Esophagus muscularis mucosa (tissue), 4 donors: ENCODE results near the gene XYLT1. TPM values are rescaled to one million over a fixed set of nuclear protein-coding genes. Genes with fewer than 3 reads are reported as not detected.

Experiments
- DNase-seq: peaks from one replicate; pipeline ENCODE4 v3.0.0-alpha.2; 2017; ENCODE audit errors: extremely low spot score
- H3K27ac ChIP-seq, 4 donors: fragments of 200-600 bp; sonication (generic); replicated peaks in 1 of 4; 1 replicate in 3 of 4; 2 replicates in 1 of 4; pipeline ENCODE4 v1.5.1; 2016 to 2019; ENCODE audit warnings: mild to moderate bottlenecking in 1 of 4
- H3K27me3 ChIP-seq, 4 donors: fragments of 200-600 bp; sonication (generic); one replicate each; pipeline versions ENCODE4 v1.5.1 to v1.6.0; 2016 to 2019
- H3K36me3 ChIP-seq, 4 donors: fragments of 200-600 bp; sonication (generic); one replicate each; pipeline ENCODE4 v1.5.1; 2016 to 2019
- H3K4me1 ChIP-seq, 4 donors: fragments of 200-600 bp; sonication (generic); one replicate each; pipeline ENCODE4 v1.5.1; 2016 to 2019
- H3K4me3 ChIP-seq, 4 donors: fragments of 200-600 bp; sonication (generic); 1 replicate in 2 of 4; 2 replicates in 2 of 4; pipeline ENCODE4 v1.5.1; 2016 to 2019; ENCODE audit warnings: mild to moderate bottlenecking in 4 of 4, moderate library complexity in 1 of 4
- H3K9me3 ChIP-seq, 4 donors: fragments of 200-600 bp; sonication (generic); 1 replicate in 3 of 4; 2 replicates in 1 of 4; pipeline ENCODE4 v1.5.1; 2016 to 2019
- CTCF ChIP-seq, 3 experiments: fragments of 200-600 bp in 2 of 3; fragments of 450-650 bp in 1 of 3; sonication (generic) in 2 of 3; IDR thresholded peaks; one replicate each; pipeline ENCODE4 v1.5.1; 2017 to 2019; ENCODE audit warnings: antibody characterized with exemption in 3 of 3, mild to moderate bottlenecking in 2 of 3, moderate library complexity in 1 of 3
- EP300 ChIP-seq: sonication (generic); formaldehyde crosslinking; IDR thresholded peaks from one replicate; pipeline ENCODE4 v1.6.1; 2017; ENCODE audit warnings: antibody characterized with exemption
- POLR2A ChIP-seq: fragments of 450-650 bp; IDR thresholded peaks from one replicate; pipeline ENCODE4 v1.6.1; 2017; ENCODE audit warnings: antibody characterized with exemption, moderate library complexity, mild to moderate bottlenecking, low read depth
- POLR2AphosphoS5 ChIP-seq, 2 donors: sonication (generic); formaldehyde crosslinking; IDR thresholded peaks; one replicate each; pipeline ENCODE4 v1.6.1; 2017; ENCODE audit warnings: antibody characterized with exemption in 2 of 2
- WGBS: methylation state at CpG from one replicate; pipeline ENCODE4 v1.1.5; 2018; 5-methylcytosine and 5-hydroxymethylcytosine counted together
- intact Hi-C: fragments of 100-400 bp; cut with DNase I; formaldehyde crosslinking; loops from one replicate; pipeline ENCODE4 v1.15.1; 2023
- total RNA-seq, 4 donors: library from RNA; depleted of rRNA; stranded (reverse); fragments of >200 nt; gene quantifications; one replicate each; pipeline versions ENCODE4 v1.1.0 to v1.2.1, GENCODE V29; 2016

XYLT1 gene
- total RNA-seq, 4 donors from 2014 or later, result 25.2 to 57.1 (median 33.5) TPM

GRCh38 chr16:17241264-17241835 lies 229.4 kb downstream of the XYLT1 start:
- TF ChIP-seq EP300 (no peak), CTCF (IDR thresholded peaks at IDR 0.05) (no peak), POLR2A (no peak), POLR2AphosphoS5 (IDR thresholded peaks at IDR 0.05) (no peak)
- no peak overlapping the region for H3K27ac ChIP-seq
- H3K36me3 ChIP-seq, result no peaks in the 10 kb centered on the region
- no peak overlapping the region for H3K4me3 ChIP-seq
- intact Hi-C loops, result no loop called here
- H3K9me3 ChIP-seq, result no peaks in the 10 kb centered on the region
- WGBS, result 92% methylated on average over 8 of the region's 8 CpGs
- H3K4me1 ChIP-seq, result no peaks in the 10 kb centered on the region
- no peaks in the 10 kb centered on the region for H3K27me3 ChIP-seq
- DNase-seq, result no peak

GRCh38 chr16:17238285-17239028 lies 232.3 kb downstream of the XYLT1 start:
- no peak overlapping the region for H3K27ac ChIP-seq
- H3K9me3 ChIP-seq, result no peaks in the 10 kb centered on the region
- no peaks in the 10 kb centered on the region for H3K27me3 ChIP-seq
- no peak for TF ChIP-seq POLR2A
- H3K4me3 ChIP-seq, result no peak overlapping the region
- no peaks in the 10 kb centered on the region for H3K4me1 ChIP-seq
- 89% methylated on average over 8 of the region's 8 CpGs for WGBS
- DNase-seq, result no peak
- no peaks in the 10 kb centered on the region for H3K36me3 ChIP-seq
- intact Hi-C loops, result no loop called here

GRCh38 chr16:17237350-17237944 lies 233.3 kb downstream of the XYLT1 start:
- no peak overlapping the region for H3K4me3 ChIP-seq
- 85% methylated on average over 6 of the region's 8 CpGs for WGBS
- H3K27ac ChIP-seq, result no peak overlapping the region
- no peak for DNase-seq
- no peak for TF ChIP-seq CTCF (IDR thresholded peaks at IDR 0.05)
- no peaks in the 10 kb centered on the region for H3K4me1 ChIP-seq
- H3K9me3 ChIP-seq, result no peaks in the 10 kb centered on the region
- H3K36me3 ChIP-seq, result peaks cover 0 to 2% (median 0%) of the 10 kb centered on the region in 4 donors
- intact Hi-C loops, result no loop called here
- H3K27me3 ChIP-seq, result no peaks in the 10 kb centered on the region

- TF ChIP-seq POLR2A (no peak), EP300 (no peak), CTCF (IDR thresholded peaks at IDR 0.05) (no peak), POLR2AphosphoS5 (IDR thresholded peaks at IDR 0.05) (no peak)
- H3K27ac ChIP-seq, result no peak overlapping the region
- H3K4me3 ChIP-seq, result no peak overlapping the region
- no peaks in the 10 kb centered on the region for H3K27me3 ChIP-seq
- H3K9me3 ChIP-seq, result no peaks in the 10 kb centered on the region
- peaks cover 0 to 3% (median 0%) of the 10 kb centered on the region in 4 donors for H3K36me3 ChIP-seq
- 76% methylated on average over 10 of the region's 10 CpGs for WGBS
- intact Hi-C loops, result no loop called here
- DNase-seq, result no peak
- H3K4me1 ChIP-seq, result no peaks in the 10 kb centered on the region
Observed at GRCh38 chr16:17235147-17235815, 235.5 kb downstream of the XYLT1 start.

- TF ChIP-seq POLR2AphosphoS5 (IDR thresholded peaks at IDR 0.05) (no peak), CTCF (IDR thresholded peaks at IDR 0.05) (no peak), EP300 (no peak), POLR2A (no peak)
- Histone ChIP-seq H3K27ac (no peak overlapping the region), H3K27me3 (no peaks in the 10 kb centered on the region), H3K4me3 (no peak overlapping the region), H3K9me3 (no peaks in the 10 kb centered on the region), H3K36me3 (peaks cover 0 to 3% (median 0%) of the 10 kb centered on the region in 4 donors), H3K4me1 (no peaks in the 10 kb centered on the region)
- DNase-seq, result no peak
- intact Hi-C loops, result no loop called here
- 91% methylated on average over 13 of the region's 13 CpGs for WGBS
Observed at GRCh38 chr16:17233318-17234002, 237.3 kb downstream of the XYLT1 start.
